IMR-90 (cell line): ENCODE results near the gene BEGAIN. TPM values are rescaled to one million over a fixed set of nuclear protein-coding genes. Genes with fewer than 3 reads are reported as not detected.

Experiments
- ATAC-seq: fragments of 200-7000 bp; cut with Tn5 transposase; 2 replicates; pipeline ENCODE4 v1.9.1; 2020; ENCODE audit warnings: low read depth, mild to moderate bottlenecking, moderate library complexity
- BruUV-seq: library from RNA; stranded (reverse); fragments of 400-500 nt; replicated peaks from 2 replicates; lab custom pipeline; 2021; lab: Mats Ljungman, UMichigan
- CTCF ChIA-PET: fragments of 300-600 bp; formaldehyde crosslinking; extraction: SDS; loops from one replicate; lab custom pipeline; 2021; ENCODE audit warnings: antibody characterized with exemption; lab: Yijun Ruan, JAX
- POLR2A ChIA-PET: fragments of 300-600 bp; sonication (Branson Sonifier 250); formaldehyde crosslinking; loops from one replicate; lab custom pipeline; 2022; ENCODE audit warnings: antibody characterized with exemption; ENCODE audit not compliant: unreplicated experiment; lab: Charles Lee
- DNase-seq: peaks from one replicate; pipeline ENCODE4 v3.0.0; 2013
- H2AFZ ChIP-seq: replicated peaks from 2 replicates; pipeline ENCODE3; 2013; ENCODE audit warnings: low read length, mild to moderate bottlenecking; ENCODE audit not compliant: poor library complexity
- H2AK5ac ChIP-seq: 2 replicates; pipeline ENCODE4 v1.6.1; 2013; ENCODE audit warnings: low read depth, low read length, inconsistent platforms
- H2AK9ac ChIP-seq: replicated peaks from 2 replicates; pipeline ENCODE3; 2013; ENCODE audit warnings: mild to moderate bottlenecking, low read depth, low read length, moderate library complexity; ENCODE audit not compliant: poor library complexity
- H2BK120ac ChIP-seq: 2 replicates; pipeline ENCODE4 v1.6.1; 2013; ENCODE audit warnings: low read depth, low read length, inconsistent platforms
- H2BK15ac ChIP-seq: 3 replicates; pipeline ENCODE4 v1.6.1; 2013; ENCODE audit warnings: low read depth, low read length, inconsistent platforms
- H2BK20ac ChIP-seq: 2 replicates; pipeline ENCODE4 v1.6.1; 2013; ENCODE audit warnings: low read depth, mild to moderate bottlenecking, inconsistent platforms, low read length, moderate library complexity
- H2BK5ac ChIP-seq: 2 replicates; pipeline ENCODE4 v1.6.1; 2013; ENCODE audit warnings: mild to moderate bottlenecking, low read depth, low read length, inconsistent platforms; ENCODE audit not compliant: poor library complexity, severe bottlenecking
- H3K14ac ChIP-seq: replicated peaks from 2 replicates; pipeline ENCODE4 v1.6.1; 2013; ENCODE audit warnings: low read depth, low read length, inconsistent platforms
- H3K18ac ChIP-seq: 2 replicates; pipeline ENCODE4 v1.6.1; 2013; ENCODE audit warnings: low read depth, low read length, control low read depth
- H3K23ac ChIP-seq: 2 replicates; pipeline ENCODE4 v1.6.1; 2013; ENCODE audit warnings: low read depth, low read length, inconsistent platforms
- H3K27ac ChIP-seq: 2 replicates; pipeline ENCODE4 v1.5.1; 2013; ENCODE audit warnings: mild to moderate bottlenecking, control low read depth, low read length; ENCODE audit not compliant: insufficient read depth
- H3K27me3 ChIP-seq: 2 replicates; pipeline ENCODE4 v1.6.1; 2013; ENCODE audit warnings: low read length; ENCODE audit not compliant: control insufficient read depth, insufficient read depth
- H3K36me3 ChIP-seq: 2 replicates; pipeline ENCODE4 v1.6.1; 2013; ENCODE audit warnings: low read length, mixed read lengths; ENCODE audit not compliant: control insufficient read depth, insufficient read depth
- H3K4ac ChIP-seq: 2 replicates; pipeline ENCODE4 v1.6.1; 2013; ENCODE audit warnings: low read depth, low read length, inconsistent platforms
- H3K4me1 ChIP-seq: 2 replicates; pipeline ENCODE4 v1.6.1; 2013; ENCODE audit warnings: low read length, mixed read lengths; ENCODE audit not compliant: control insufficient read depth, insufficient read depth
- H3K4me2 ChIP-seq: 2 replicates; pipeline ENCODE4 v1.6.1; 2013; ENCODE audit warnings: low read depth, mild to moderate bottlenecking, control low read depth, low read length, moderate library complexity
- H3K4me3 ChIP-seq: 2 replicates; pipeline ENCODE4 v1.5.1; 2013; ENCODE audit warnings: low read depth, mild to moderate bottlenecking, control low read depth, low read length, moderate library complexity; ENCODE audit not compliant: insufficient read depth
- H3K56ac ChIP-seq: 2 replicates; pipeline ENCODE4 v1.6.1; 2013; ENCODE audit warnings: low read length, inconsistent platforms; ENCODE audit not compliant: insufficient read depth; ENCODE audit errors: extremely low read depth
- H3K79me1 ChIP-seq, 2 experiments: 2 replicates each; pipeline ENCODE4 v1.6.1; 2013; ENCODE audit warnings: low read length in 2 of 2, inconsistent platforms in 1 of 2, low read depth in 1 of 2
- H3K9ac ChIP-seq: 2 replicates; pipeline ENCODE4 v1.6.1; 2013; ENCODE audit warnings: low read depth, low read length, control low read depth
- H3K9me1 ChIP-seq: 2 replicates; pipeline ENCODE4 v1.6.1; 2013; ENCODE audit warnings: low read length, inconsistent platforms; ENCODE audit not compliant: insufficient read depth
- H3K9me3 ChIP-seq: 2 replicates; pipeline ENCODE4 v1.6.1; 2013; ENCODE audit warnings: low read length; ENCODE audit not compliant: control insufficient read depth, insufficient read depth
- H4K20me1 ChIP-seq: 2 replicates; pipeline ENCODE4 v1.6.1; 2013; ENCODE audit warnings: low read length, inconsistent platforms; ENCODE audit not compliant: insufficient read depth
- H4K5ac ChIP-seq: 2 replicates; pipeline ENCODE4 v1.6.1; 2013; ENCODE audit warnings: mild to moderate bottlenecking, low read depth, low read length, control low read depth
- H4K8ac ChIP-seq, 2 experiments: 2 replicates each; pipeline ENCODE4 v1.6.1; 2013; ENCODE audit warnings: low read depth in 2 of 2, low read length in 2 of 2, control low read depth in 1 of 2, inconsistent platforms in 1 of 2
- H4K91ac ChIP-seq: 2 replicates; pipeline ENCODE4 v1.6.1; 2013; ENCODE audit warnings: low read depth, low read length, inconsistent platforms; ENCODE audit not compliant: insufficient read depth
- BHLHE40 ChIP-seq: fragments of 150-350 bp; IDR thresholded peaks from 2 replicates; pipeline ENCODE4 v1.6.1; 2016; ENCODE audit warnings: mild to moderate bottlenecking, low read depth, low read length
- CHD1 ChIP-seq: IDR thresholded peaks from 2 replicates; pipeline ENCODE4 v1.6.1; 2012; ENCODE audit warnings: low read depth, low read length, improper control_type of control experiment
- FOS ChIP-seq: fragments of 150-350 bp; IDR thresholded peaks from 2 replicates; pipeline ENCODE4 v1.6.1; 2016; ENCODE audit warnings: low read depth, low read length
- MAZ ChIP-seq: IDR thresholded peaks from 2 replicates; pipeline ENCODE4 v1.6.1; 2012; ENCODE audit warnings: low read depth, mild to moderate bottlenecking, low read length, improper control_type of control experiment, moderate library complexity, borderline replicate concordance
- MXI1 ChIP-seq: IDR thresholded peaks from 2 replicates; pipeline ENCODE4 v1.6.1; 2012; ENCODE audit warnings: low read depth, mild to moderate bottlenecking, low read length, moderate library complexity, borderline replicate concordance
- NFE2L2 ChIP-seq: fragments of 150-350 bp; IDR thresholded peaks from 2 replicates; pipeline ENCODE4 v1.6.1; 2016; ENCODE audit warnings: low read depth, mild to moderate bottlenecking, low read length
- POLR2A ChIP-seq: IDR thresholded peaks from 2 replicates; pipeline ENCODE4 v1.6.1; 2012; ENCODE audit warnings: mild to moderate bottlenecking, low read depth, low read length
- RAD21 ChIP-seq: IDR thresholded peaks from 2 replicates; pipeline ENCODE4 v1.6.1; 2012; ENCODE audit warnings: low read length, improper control_type of control experiment
- RCOR1 ChIP-seq: IDR thresholded peaks from 2 replicates; pipeline ENCODE4 v1.6.1; 2012; ENCODE audit warnings: mild to moderate bottlenecking, low read length, improper control_type of control experiment; ENCODE audit not compliant: insufficient replicate concordance
- SMC3 ChIP-seq: fragments of 150-350 bp; IDR thresholded peaks from 2 replicates; pipeline ENCODE4 v1.6.1; 2016; ENCODE audit warnings: low read depth, mild to moderate bottlenecking, antibody characterized with exemption, low read length, moderate library complexity
- WGBS, 2 experiments: methylation state at CpG; one replicate each; pipeline versions ENCODE4 v1.1.5 to v1.1.7; 2013; ENCODE audit warnings: missing lambda C conversion rate in 2 of 2; ENCODE audit not compliant: insufficient read length in 1 of 2; ENCODE audit errors: extremely low coverage in 2 of 2; 5-methylcytosine and 5-hydroxymethylcytosine counted together
- dilution Hi-C: fragments of 300-500 bp; cut with HindIII; formaldehyde crosslinking; loops from one replicate; pipeline ENCODE4 v1.14.3; 2018; ENCODE audit warnings: low sequenced_read_pairs; ENCODE audit not compliant: unreplicated experiment
- in situ Hi-C: fragments of 300-500 bp; cut with MboI; formaldehyde crosslinking; loops from 3 replicates; pipeline ENCODE4 v1.14.3; 2019; ENCODE audit warnings: low sequenced_read_pairs, inconsistent platforms, mixed read lengths
- intact Hi-C: fragments of 100-400 bp; cut with micrococcal nuclease; formaldehyde crosslinking; loops from 2 replicates; pipeline ENCODE4 v1.10.0; 2022
- polyA plus RNA-seq, 3 experiments: library from polyadenylated mRNA; depleted of rRNA; stranded (reverse); fragments of >200 nt; gene quantifications; 2 replicates each; pipeline ENCODE4 v1.2.3, GENCODE V29; 2012; ENCODE audit warnings: low replicate concordance in 1 of 3
- total RNA-seq: library from RNA; depleted of rRNA; stranded (reverse); fragments of >200 nt; gene quantifications from 2 replicates; pipeline ENCODE4 v1.2.3, GENCODE V29; 2012
- TF ChIP-seq, protein P1 (sequence below): conservative IDR thresholded peaks from 2 replicates; pipeline ENCODE4 v1.5.1; 2012; ENCODE audit warnings: mild to moderate bottlenecking, low read depth, low read length, improper control_type of control experiment
- TF ChIP-seq, protein P2 (sequence below): fragments of 150-350 bp; IDR thresholded peaks from 2 replicates; pipeline ENCODE4 v1.6.1; 2017; ENCODE audit warnings: mild to moderate bottlenecking, antibody characterized with exemption, low read length, low read depth

Gene BEGAIN
- total and polyA plus RNA-seq, 2 of the 4 experiments (the other 2 are of a cell fraction): 0.18 to 0.99 TPM

DNA sequence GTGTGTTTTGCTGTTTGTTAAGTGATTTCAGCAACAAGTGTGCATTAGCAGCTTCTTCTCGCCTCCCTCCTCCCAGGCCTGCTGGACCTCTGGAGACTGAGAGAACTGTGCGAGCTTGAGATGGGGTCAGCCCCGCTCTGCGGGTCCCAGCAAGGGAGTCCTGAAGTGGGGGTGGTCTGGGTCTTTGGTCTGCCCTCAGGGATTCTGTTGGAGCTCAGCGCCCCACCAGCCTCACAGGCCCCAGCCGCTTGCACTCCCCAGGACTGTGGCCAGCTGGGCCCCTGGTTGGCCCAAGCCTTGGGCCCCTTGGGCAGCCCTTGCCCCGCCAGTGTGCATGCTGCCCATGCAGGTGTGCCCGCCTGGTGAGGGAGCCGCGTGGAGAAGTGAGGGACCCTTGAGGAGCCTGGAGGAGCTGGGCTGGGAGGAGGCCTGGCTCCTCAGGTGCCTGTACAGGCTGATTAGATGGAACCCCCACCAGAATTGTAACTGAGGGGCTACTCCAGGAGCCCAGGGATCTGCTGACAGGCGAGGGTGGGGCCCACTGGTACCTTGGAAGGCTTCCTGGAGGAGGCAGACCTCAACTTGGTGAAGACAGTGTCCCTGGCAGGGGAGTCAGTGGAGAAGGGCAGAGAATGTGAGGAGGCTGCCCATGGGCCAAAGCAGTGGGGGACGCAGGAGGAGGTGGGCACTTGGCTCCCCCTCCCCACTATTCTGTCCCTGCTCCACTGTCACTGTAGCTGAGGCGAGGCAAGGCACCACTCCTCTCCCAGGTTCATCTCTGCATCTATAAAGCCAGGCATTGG, 56.7 kb downstream of the BEGAIN start:
- Histone ChIP-seq H3K36me3 (peaks cover 24% of the 10 kb centered on the region), H4K5ac (no peak overlapping the region), H3K18ac (no peak overlapping the region), H3K9ac (no peak overlapping the region), H3K23ac (no peak overlapping the region), H4K8ac (no peak overlapping the region), H3K4me3 (no peak overlapping the region), H3K9me3 (no peaks in the 10 kb centered on the region), H4K91ac (no peak overlapping the region), H2AK5ac (no peak overlapping the region), H2AK9ac (no peak overlapping the region), H3K27ac (no peak overlapping the region), H2BK120ac (no peak overlapping the region), H2BK20ac (no peak overlapping the region), H2BK15ac (no peak overlapping the region), H2BK5ac (no peak overlapping the region), H3K56ac (no peak overlapping the region), H2AFZ (no peak overlapping the region), H3K79me1 (no peaks in the 10 kb centered on the region), H3K4ac (no peak overlapping the region), H3K14ac (no peak overlapping the region), H4K20me1 (no peaks in the 10 kb centered on the region), H3K9me1 (peaks cover 8% of the 10 kb centered on the region), H3K4me1 (no peaks in the 10 kb centered on the region; the same call in 1 of the 2 replicates), H3K4me2 (no peak overlapping the region), H3K27me3 (no peaks in the 10 kb centered on the region)
- POLR2A ChIA-PET: no interaction called here
- in situ Hi-C loops: no loop called here
- dilution Hi-C loops: no loop called here
- no peak for ATAC-seq
- no peak for DNase-seq
- no peak for TF ChIP-seq SMC3
- no peak for TF ChIP-seq RCOR1
- TF ChIP-seq, protein P1, sequence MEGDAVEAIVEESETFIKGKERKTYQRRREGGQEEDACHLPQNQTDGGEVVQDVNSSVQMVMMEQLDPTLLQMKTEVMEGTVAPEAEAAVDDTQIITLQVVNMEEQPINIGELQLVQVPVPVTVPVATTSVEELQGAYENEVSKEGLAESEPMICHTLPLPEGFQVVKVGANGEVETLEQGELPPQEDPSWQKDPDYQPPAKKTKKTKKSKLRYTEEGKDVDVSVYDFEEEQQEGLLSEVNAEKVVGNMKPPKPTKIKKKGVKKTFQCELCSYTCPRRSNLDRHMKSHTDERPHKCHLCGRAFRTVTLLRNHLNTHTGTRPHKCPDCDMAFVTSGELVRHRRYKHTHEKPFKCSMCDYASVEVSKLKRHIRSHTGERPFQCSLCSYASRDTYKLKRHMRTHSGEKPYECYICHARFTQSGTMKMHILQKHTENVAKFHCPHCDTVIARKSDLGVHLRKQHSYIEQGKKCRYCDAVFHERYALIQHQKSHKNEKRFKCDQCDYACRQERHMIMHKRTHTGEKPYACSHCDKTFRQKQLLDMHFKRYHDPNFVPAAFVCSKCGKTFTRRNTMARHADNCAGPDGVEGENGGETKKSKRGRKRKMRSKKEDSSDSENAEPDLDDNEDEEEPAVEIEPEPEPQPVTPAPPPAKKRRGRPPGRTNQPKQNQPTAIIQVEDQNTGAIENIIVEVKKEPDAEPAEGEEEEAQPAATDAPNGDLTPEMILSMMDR: no peak
- TF ChIP-seq, protein P2, sequence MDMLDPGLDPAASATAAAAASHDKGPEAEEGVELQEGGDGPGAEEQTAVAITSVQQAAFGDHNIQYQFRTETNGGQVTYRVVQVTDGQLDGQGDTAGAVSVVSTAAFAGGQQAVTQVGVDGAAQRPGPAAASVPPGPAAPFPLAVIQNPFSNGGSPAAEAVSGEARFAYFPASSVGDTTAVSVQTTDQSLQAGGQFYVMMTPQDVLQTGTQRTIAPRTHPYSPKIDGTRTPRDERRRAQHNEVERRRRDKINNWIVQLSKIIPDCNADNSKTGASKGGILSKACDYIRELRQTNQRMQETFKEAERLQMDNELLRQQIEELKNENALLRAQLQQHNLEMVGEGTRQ: no peak
- no peak for TF ChIP-seq CHD1
- no peak for TF ChIP-seq MAZ
- no peak for TF ChIP-seq NFE2L2
- no peak for TF ChIP-seq MXI1
- TF ChIP-seq POLR2A: no peak
- TF ChIP-seq FOS: no peak
- TF ChIP-seq BHLHE40: no peak
- no peak for TF ChIP-seq RAD21
- BruUV-seq: no TSS peak
- CTCF ChIA-PET: no interaction called here
- intact Hi-C loops: loop anchor here (5.0 kb wide), 1 partner anchor 297 kb away; the partner anchor contains the start of gene MEG3
- WGBS, 2 experiments: no CpG with 5 or more reads among the region's 13 CpGs
